AG10803 (cell line): ENCODE measurements around the gene TBC1D22A.

Source experiments
- DNase-seq: peaks from one replicate; pipeline ENCODE4 v3.0.0; 2010; ENCODE audit warnings: low read depth
- H3K4me3 ChIP-seq: 2 replicates; pipeline ENCODE4 v1.5.1; 2011; ENCODE audit warnings: mild to moderate bottlenecking, low read length, control low read depth
- TF ChIP-seq, protein P1 (sequence below): conservative IDR thresholded peaks from 2 replicates; pipeline ENCODE4 v1.5.1; 2011; ENCODE audit warnings: mild to moderate bottlenecking, low read length, control low read depth, inconsistent platforms

TBC1D22A gene

DNA sequence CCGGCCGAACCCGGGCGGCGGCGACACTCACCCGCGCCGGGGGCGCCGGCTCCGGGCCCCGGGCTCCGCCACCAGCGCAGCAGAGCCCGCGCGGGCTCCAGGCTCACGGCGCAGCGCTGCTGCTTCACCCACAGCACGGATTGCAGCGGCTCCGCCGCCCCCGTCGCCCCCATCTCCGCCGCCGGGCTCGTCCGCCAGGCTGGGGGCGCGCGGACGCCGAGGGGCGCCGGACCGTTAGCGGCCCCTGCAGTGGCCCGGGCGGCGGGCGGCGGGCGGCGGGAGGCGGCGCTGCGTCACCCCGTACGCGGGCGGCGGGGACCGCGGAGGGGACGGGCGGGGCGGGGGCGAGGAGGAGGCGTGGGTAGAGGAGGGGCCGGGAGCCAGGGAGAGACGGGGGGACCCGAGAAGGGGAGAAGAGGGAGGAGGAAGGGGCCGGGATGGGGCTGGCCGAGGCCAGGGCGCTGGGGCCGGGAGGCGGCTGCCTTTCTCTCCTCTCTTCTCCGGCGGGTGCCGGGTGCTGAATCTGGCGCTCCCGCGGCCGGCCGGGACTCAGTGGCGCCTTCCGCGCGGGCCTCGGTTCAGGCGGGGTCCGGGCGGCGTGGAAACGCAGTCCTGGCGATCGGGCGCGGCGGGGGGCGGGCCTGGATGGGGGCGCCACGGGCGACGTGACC lies 24.3 kb upstream of the TBC1D22A start, which contains the start of gene CERK:
Gene CERK, minus strand, starts transcription at position 277 of the 671 bp plus-strand sequence. Its CDS starts 104 bp downstream, at position 173.
- TF ChIP-seq, protein P1, sequence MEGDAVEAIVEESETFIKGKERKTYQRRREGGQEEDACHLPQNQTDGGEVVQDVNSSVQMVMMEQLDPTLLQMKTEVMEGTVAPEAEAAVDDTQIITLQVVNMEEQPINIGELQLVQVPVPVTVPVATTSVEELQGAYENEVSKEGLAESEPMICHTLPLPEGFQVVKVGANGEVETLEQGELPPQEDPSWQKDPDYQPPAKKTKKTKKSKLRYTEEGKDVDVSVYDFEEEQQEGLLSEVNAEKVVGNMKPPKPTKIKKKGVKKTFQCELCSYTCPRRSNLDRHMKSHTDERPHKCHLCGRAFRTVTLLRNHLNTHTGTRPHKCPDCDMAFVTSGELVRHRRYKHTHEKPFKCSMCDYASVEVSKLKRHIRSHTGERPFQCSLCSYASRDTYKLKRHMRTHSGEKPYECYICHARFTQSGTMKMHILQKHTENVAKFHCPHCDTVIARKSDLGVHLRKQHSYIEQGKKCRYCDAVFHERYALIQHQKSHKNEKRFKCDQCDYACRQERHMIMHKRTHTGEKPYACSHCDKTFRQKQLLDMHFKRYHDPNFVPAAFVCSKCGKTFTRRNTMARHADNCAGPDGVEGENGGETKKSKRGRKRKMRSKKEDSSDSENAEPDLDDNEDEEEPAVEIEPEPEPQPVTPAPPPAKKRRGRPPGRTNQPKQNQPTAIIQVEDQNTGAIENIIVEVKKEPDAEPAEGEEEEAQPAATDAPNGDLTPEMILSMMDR: no peak
- DNase-seq: peak; percentile 70
- peak within 1 kb of the TSS; percentile 74 for H3K4me3 ChIP-seq

DNA sequence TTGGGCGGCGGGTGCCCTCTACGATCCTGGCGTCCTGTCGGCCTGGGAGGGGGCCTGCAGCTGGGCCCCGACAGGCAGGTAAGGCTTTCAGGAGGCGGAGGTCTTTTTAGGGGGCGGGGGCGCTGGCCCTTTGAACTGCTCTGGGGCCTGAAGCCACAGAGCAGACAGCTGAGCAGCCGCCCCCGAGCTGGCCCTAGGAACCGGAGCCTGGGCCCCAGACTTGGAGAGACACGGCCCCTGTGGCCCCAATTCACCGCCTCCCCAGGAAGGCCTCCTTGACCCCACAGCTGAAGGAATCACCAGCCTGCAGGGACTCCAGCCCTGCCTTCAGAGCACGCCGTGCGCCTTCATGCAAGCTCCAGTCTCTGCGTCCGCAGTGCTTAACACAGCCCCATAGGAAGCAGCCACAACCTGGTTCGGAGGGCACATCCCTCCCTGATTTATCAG lies 23.8 kb upstream of the TBC1D22A start:
- DNase-seq: peak; percentile 50
- peak overlapping the region; percentile 66 for H3K4me3 ChIP-seq
- TF ChIP-seq, protein P1: no peak

DNA sequence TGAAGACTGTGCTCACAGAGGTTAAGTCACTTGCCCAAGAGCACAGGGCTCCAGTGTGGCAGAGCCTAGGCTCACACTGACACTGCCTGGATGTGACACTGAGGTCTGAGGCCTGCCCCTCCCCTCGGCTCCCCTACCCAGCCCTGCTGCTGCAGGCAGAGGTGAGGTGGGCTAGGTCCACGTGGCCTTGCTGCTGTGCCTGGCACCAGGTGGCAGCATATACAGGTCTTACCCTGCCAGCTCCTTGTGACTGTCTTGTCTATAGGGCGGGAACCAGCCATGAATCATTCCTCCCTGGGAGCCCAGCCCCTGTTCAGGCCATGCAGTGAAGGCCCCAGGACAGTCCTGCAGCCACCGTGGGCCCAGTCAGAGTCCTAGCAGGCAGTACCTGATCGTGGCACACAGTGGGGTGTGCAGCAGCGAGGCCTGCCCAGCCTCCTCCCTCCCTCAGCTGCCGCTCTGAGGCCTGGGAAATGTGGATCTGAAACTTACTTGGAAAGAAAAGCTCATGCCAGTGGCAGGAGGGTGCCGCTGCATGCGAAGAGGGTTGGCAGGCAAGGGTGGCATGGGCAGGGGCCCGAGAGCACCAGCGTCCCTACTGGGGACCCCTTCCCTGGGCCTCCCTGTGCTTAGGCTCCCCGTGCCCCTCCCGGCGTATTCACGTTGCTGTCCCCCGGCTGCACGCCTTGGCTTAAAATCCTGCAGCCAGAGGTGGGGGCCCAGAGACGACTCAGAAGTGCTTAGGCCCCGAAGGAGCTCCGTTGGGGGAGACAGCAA lies 23.2 kb upstream of the TBC1D22A start:
- TF ChIP-seq, protein P1: no peak
- peak overlapping the region; percentile 66 for H3K4me3 ChIP-seq
- no peak for DNase-seq

DNA sequence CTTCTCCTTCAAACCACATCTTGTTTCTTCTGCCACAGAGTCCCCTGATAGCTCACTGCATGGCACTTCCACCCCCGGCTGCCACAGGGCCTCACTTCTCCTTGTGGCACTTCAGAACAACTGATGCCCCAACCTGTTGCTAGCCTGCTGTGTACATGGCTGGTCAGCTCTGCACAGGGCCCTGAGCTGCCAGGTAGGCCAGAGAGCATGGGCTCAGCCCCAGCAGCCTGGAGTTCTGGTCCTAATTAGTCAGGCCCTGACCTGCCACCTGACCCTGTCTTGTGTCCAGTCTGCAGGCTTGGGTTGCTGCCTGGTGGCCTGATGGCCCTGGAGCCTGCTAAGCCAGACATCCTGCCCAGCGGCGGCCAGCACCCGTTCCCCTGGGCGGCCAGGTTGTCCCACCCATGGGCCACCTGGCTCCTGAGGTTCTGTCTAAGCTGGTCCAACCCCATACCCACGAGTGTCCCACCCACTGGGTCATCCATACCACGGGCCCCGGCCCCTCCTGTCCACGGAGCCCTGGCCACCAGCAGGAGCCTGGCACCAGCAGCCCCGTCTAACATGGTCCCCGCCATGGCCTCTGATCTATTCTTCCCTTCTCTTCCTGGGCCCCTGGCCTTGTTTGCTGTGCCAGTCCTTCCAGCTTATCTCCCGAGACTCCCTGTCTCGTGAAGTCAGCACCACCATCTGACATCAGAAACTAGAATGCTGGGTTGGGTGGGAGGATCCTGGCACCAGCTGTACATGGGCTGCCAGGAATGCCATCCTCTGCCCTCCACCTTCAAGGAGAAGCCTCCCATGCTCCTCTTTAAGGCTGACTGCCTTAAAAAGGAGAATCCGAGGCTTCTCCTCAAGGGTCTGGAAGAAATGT lies 21.3 kb upstream of the TBC1D22A start:
- no peak for DNase-seq

DNA sequence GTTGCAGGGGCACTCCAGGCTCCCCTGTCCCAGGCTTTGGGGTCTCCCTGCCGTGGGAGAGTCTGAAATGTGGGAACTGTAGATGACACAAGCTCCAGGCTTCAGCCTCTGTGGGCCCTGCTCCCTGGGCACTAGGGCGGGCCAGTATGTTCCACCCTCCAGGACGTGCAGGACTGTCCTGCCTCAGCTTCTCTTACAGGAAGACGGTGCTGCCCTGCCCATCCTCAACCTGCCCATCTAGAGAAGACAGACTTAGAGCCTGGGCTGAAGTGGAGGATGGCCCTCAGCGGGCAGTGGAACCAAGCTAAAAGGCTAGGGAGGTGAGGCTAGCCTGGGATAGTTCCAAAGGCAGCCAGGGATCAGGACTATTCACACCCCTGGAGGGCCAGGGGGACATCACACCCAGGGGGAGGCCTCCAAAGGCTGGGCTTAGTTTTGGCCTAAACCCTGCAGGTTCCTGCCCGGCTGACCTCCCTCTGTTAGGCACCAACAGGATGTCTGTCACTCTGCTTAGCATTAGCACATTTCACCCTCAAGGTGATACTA lies 20.4 kb upstream of the TBC1D22A start:
- no peak for DNase-seq
- TF ChIP-seq, protein P1: no peak
- no peak overlapping the region for H3K4me3 ChIP-seq

More for the DNA sequence above, 21.3 kb upstream of the TBC1D22A start:
- TF ChIP-seq, protein P1: no peak
- H3K4me3 ChIP-seq: no peak overlapping the region

DNA sequence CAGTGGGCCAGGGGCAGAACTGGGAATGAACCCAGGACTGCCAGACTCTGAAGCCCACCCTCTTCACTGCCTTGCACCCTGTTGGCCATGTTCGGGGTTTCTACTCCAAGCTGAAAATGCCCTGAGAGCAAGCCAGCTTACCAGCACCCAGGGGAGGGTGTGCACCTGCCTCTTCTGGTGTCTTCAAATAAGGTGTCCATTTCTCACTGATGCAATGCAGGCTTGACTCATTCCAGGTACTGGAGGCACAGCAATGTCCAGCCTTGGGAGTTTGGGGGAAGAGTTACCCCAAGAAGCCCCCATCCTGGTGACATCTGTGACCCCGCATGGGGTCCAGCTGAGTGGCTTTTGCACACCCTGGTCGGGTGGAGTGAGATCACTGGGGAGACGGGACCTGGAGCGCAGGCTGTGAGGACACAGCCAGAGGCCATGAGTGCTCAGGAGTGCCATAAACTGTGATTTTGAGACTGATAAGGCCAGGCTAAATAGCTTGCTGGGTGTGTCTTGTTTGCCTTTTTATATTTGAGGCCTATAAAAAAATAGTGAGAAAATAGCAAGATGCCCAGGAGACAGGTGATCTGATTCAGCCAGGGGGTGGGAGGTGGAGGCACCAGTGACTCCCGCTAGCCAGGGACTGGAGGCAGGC lies 19.8 kb upstream of the TBC1D22A start:
- DNase-seq: no peak
- no peak overlapping the region for H3K4me3 ChIP-seq
- TF ChIP-seq, protein P1: no peak
